ENCODE results near the gene RPS14. TPM values are rescaled to one million over a fixed set of nuclear protein-coding genes. Genes with fewer than 3 reads are reported as not detected.

The RPS14 gene
- total and polyA plus RNA-seq, 2 donors: 3,141 to 4,031 TPM

DNA sequence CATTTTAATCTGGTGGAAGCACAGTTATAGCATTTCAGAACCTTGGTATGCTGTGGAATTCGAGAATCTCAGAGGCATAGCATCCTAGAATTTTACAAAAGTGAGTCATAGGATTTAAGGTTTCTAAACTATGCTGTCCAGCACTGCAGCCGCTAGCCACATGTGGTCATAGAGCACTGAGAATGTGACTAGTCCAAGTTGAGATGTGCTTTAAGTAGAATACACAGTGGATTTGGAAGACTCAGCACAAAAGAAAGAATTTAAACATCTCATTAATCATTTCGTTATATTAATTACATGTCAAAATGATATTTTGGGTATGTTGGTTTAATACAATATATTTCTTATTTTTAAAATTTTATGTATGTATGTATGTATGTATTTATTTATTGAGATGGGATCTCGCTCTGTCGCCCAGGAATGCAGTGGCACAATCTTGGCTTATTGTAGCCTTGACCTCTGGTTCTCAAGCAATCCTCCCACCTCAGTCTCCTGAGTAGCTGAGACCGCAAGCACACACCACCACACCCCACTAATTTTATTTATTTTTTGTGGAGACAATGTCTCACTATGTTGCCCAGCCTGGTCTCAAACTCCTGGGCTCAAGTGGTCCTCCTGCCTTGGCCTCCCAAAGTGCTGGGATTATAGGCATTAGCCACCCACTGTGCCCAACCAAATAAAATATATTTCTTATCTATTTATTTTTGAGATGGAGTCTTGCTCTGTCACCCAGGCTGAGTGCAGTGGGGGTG, 20.4 kb upstream of the RPS14 start:
- H3K9me3 ChIP-seq (ENCODE audit: control insufficient read depth in 2 of 2, insufficient read depth in 1 of 2, low read length in 1 of 2): no peaks in the 10 kb centered on the region
- no peak for DNase-seq (ENCODE audit: low read depth in 6 of 9, low spot score in 9 of 9)
- H3K4me3 ChIP-seq (ENCODE audit: low read length in 2 of 2): no peak overlapping the region
- no peaks in the 10 kb centered on the region for H3K4me1 ChIP-seq (ENCODE audit: control insufficient read depth in 2 of 2, insufficient read depth in 2 of 2, low read length in 2 of 2)
- no peak overlapping the region for H3K27ac ChIP-seq (ENCODE audit: low read depth in 1 of 2, low read length in 1 of 2)
- H3K36me3 ChIP-seq (ENCODE audit: control insufficient read depth in 2 of 2, insufficient read depth in 2 of 2, low read length in 1 of 2): no peaks in the 10 kb centered on the region
- H3K27me3 ChIP-seq (ENCODE audit: control insufficient read depth in 2 of 2, insufficient read depth in 1 of 2, low read length in 1 of 2): no peaks in the 10 kb centered on the region
- WGBS: 94% methylated on average over 6 of the region's 6 CpGs

DNA sequence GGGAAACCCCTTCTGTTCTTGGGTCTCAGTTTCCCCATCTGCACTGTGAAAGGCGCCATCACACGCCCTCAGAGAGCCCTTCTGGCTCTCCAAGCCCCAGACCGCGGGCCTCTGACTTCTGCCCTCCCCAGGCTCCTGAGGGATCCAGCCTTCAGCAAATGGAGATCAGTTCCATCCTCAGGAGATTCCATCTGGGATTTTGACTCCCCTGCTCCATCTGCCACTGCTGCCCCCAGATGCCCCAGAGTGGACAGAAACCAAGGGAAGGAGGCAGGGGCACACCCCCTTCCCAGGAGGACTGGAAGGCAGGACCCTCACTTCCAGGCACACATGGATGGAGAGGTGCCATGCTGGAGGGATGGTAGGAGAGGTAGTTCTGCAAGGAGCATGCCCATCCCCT, 18.7 kb upstream of the RPS14 start:
- no peak overlapping the region for H3K4me3 ChIP-seq (ENCODE audit: low read length in 2 of 2)
- no peak overlapping the region for H3K27ac ChIP-seq (ENCODE audit: low read depth in 1 of 2, low read length in 1 of 2)
- H3K9me3 ChIP-seq (ENCODE audit: control insufficient read depth in 2 of 2, insufficient read depth in 1 of 2, low read length in 1 of 2): no peaks in the 10 kb centered on the region
- H3K27me3 ChIP-seq (ENCODE audit: control insufficient read depth in 2 of 2, insufficient read depth in 1 of 2, low read length in 1 of 2): no peaks in the 10 kb centered on the region
- 96% methylated on average over 4 of the region's 4 CpGs for WGBS
- H3K4me1 ChIP-seq (ENCODE audit: control insufficient read depth in 2 of 2, insufficient read depth in 2 of 2, low read length in 2 of 2): peaks cover 0 to 3% of the 10 kb centered on the region in 2 donors
- DNase-seq (ENCODE audit: low read depth in 6 of 9, low spot score in 9 of 9): no peak
- no peaks in the 10 kb centered on the region for H3K36me3 ChIP-seq (ENCODE audit: control insufficient read depth in 2 of 2, insufficient read depth in 2 of 2, low read length in 1 of 2)

DNA sequence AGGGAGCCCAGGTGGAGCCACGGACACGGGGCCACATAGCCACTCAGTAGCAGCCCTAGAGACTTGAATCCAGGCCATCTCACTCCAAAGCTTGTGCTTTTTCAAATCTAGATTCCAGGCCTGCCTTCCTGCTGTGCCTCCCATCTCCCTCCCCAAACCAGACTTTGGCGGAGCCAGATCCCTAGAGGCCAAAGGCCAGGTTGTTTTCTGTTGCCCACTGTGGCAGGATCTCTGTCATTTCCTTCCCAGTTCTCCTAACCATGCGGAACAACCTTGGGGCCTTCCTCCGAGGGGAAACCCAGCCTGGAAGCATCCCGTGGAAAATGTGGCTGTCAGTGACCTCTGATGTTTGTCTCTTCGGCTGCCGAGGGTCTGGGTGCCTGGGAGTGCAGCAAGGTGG, 16.4 kb upstream of the RPS14 start:
- H3K27ac ChIP-seq (ENCODE audit: low read depth in 1 of 2, low read length in 1 of 2): no peak overlapping the region
- peaks cover 7 to 14% of the 10 kb centered on the region in 2 donors for H3K4me1 ChIP-seq (ENCODE audit: control insufficient read depth in 2 of 2, insufficient read depth in 2 of 2, low read length in 2 of 2)
- no peak overlapping the region for H3K4me3 ChIP-seq (ENCODE audit: low read length in 2 of 2)
- no peak for DNase-seq (ENCODE audit: low read depth in 6 of 9, low spot score in 9 of 9)
- WGBS: 91% methylated on average over 8 of the region's 8 CpGs
- H3K36me3 ChIP-seq (ENCODE audit: control insufficient read depth in 2 of 2, insufficient read depth in 2 of 2, low read length in 1 of 2): no peaks in the 10 kb centered on the region
- H3K9me3 ChIP-seq (ENCODE audit: control insufficient read depth in 2 of 2, insufficient read depth in 1 of 2, low read length in 1 of 2): no peaks in the 10 kb centered on the region
- H3K27me3 ChIP-seq (ENCODE audit: control insufficient read depth in 2 of 2, insufficient read depth in 1 of 2, low read length in 1 of 2): no peaks in the 10 kb centered on the region

DNA sequence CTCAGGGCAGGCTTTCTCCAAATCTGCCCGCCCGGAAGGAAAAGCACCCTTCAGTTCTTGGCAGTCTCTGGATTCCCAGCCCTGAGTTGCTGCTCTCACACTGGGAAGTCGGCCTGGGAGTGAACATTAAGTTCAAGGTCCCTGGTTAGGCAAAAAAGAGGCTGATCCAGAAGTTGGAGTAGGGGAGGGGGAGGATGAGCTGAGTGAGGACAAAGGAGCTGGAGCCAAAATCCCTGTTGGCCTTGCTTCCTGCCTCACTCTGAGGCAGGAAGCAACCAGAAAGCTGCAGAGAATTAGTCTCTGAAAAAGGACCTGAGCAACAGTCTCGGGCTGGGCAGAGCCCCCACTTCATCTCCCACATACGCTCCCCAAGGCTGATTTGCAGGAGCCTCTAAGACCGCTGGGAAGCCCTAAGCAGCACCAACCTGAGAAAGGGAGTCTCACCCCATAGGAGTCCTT, 15.0 kb upstream of the RPS14 start:
- DNase-seq (ENCODE audit: low read depth in 6 of 9, low spot score in 9 of 9): no peak
- no peaks in the 10 kb centered on the region for H3K9me3 ChIP-seq (ENCODE audit: control insufficient read depth in 2 of 2, insufficient read depth in 1 of 2, low read length in 1 of 2)
- no peaks in the 10 kb centered on the region for H3K36me3 ChIP-seq (ENCODE audit: control insufficient read depth in 2 of 2, insufficient read depth in 2 of 2, low read length in 1 of 2)
- no peak overlapping the region for H3K27ac ChIP-seq (ENCODE audit: low read depth in 1 of 2, low read length in 1 of 2)
- peaks cover 9 to 24% of the 10 kb centered on the region in 2 donors for H3K4me1 ChIP-seq (ENCODE audit: control insufficient read depth in 2 of 2, insufficient read depth in 2 of 2, low read length in 2 of 2)
- H3K27me3 ChIP-seq (ENCODE audit: control insufficient read depth in 2 of 2, insufficient read depth in 1 of 2, low read length in 1 of 2): no peaks in the 10 kb centered on the region
- WGBS: 92% methylated on average over 6 of the region's 6 CpGs
- H3K4me3 ChIP-seq (ENCODE audit: low read length in 2 of 2): no peak overlapping the region

DNA sequence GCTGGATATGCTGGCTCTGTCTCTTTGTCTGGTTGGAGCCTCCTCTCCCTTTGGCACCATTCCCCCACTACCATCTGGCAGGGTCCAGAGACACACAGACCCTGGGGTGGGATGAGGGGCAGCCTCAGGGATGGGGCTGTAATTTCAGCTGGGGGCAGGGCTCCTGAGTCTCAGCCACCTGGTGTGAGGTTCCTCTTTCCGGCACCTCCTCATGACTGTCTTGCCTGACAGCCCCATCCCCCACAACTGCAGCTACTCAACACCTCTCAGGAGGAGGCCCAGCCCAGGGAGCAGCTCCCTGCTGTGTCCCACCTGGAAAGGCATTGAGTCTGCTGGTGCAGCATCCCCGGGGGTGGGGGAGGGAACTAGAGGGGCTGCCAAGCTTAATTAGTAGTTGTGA, 11.7 kb upstream of the RPS14 start:
- peak in 7 of 9 donors; percentile 46 to 85 (median 62) for DNase-seq (ENCODE audit: low read depth in 6 of 9, low spot score in 9 of 9)
- peaks cover 0 to 2% of the 10 kb centered on the region in 2 donors for H3K9me3 ChIP-seq (ENCODE audit: control insufficient read depth in 2 of 2, insufficient read depth in 1 of 2, low read length in 1 of 2)
- H3K4me1 ChIP-seq (ENCODE audit: control insufficient read depth in 2 of 2, insufficient read depth in 2 of 2, low read length in 2 of 2): peaks cover 20 to 48% of the 10 kb centered on the region in 2 donors
- H3K27me3 ChIP-seq (ENCODE audit: control insufficient read depth in 2 of 2, insufficient read depth in 1 of 2, low read length in 1 of 2): no peaks in the 10 kb centered on the region
- 11% methylated on average over 2 of the region's 2 CpGs for WGBS
- H3K36me3 ChIP-seq (ENCODE audit: control insufficient read depth in 2 of 2, insufficient read depth in 2 of 2, low read length in 1 of 2): no peaks in the 10 kb centered on the region
- no peak overlapping the region for H3K4me3 ChIP-seq (ENCODE audit: low read length in 2 of 2)
- H3K27ac ChIP-seq (ENCODE audit: low read depth in 1 of 2, low read length in 1 of 2): peak overlapping the region in 1 of 2 donors; percentile 74

DNA sequence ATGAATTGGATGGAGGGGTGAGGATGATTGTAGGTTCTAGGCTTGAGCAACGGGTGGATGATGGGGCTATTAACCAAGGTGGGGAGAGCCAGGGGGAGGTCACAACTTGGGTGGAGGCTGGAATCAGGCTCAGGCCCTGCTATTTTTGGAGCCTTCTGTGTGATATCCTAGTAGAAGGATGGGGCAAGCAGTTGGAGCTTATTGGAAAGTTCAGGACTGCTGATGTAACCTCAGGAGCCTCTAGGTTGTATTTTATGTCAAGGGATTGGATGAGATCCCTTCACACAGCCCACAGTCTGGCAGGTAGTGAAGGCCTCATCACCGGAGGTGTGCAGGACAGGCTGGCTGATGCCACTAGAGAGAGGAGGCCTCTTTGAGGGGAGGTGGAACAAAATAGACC, 11.2 kb upstream of the RPS14 start:
- DNase-seq (ENCODE audit: low read depth in 6 of 9, low spot score in 9 of 9): no peak
- Histone ChIP-seq H3K4me1 (ENCODE audit: control insufficient read depth in 2 of 2, insufficient read depth in 2 of 2, low read length in 2 of 2) (peaks cover 20 to 48% of the 10 kb centered on the region in 2 donors), H3K27me3 (ENCODE audit: control insufficient read depth in 2 of 2, insufficient read depth in 1 of 2, low read length in 1 of 2) (no peaks in the 10 kb centered on the region), H3K4me3 (ENCODE audit: low read length in 2 of 2) (no peak overlapping the region), H3K9me3 (ENCODE audit: control insufficient read depth in 2 of 2, insufficient read depth in 1 of 2, low read length in 1 of 2) (peaks cover 0 to 2% of the 10 kb centered on the region in 2 donors), H3K36me3 (ENCODE audit: control insufficient read depth in 2 of 2, insufficient read depth in 2 of 2, low read length in 1 of 2) (no peaks in the 10 kb centered on the region), H3K27ac (ENCODE audit: low read depth in 1 of 2, low read length in 1 of 2) (peak overlapping the region in 1 of 2 donors; percentile 74)
- WGBS: 55% methylated on average over 2 of the region's 2 CpGs

DNA sequence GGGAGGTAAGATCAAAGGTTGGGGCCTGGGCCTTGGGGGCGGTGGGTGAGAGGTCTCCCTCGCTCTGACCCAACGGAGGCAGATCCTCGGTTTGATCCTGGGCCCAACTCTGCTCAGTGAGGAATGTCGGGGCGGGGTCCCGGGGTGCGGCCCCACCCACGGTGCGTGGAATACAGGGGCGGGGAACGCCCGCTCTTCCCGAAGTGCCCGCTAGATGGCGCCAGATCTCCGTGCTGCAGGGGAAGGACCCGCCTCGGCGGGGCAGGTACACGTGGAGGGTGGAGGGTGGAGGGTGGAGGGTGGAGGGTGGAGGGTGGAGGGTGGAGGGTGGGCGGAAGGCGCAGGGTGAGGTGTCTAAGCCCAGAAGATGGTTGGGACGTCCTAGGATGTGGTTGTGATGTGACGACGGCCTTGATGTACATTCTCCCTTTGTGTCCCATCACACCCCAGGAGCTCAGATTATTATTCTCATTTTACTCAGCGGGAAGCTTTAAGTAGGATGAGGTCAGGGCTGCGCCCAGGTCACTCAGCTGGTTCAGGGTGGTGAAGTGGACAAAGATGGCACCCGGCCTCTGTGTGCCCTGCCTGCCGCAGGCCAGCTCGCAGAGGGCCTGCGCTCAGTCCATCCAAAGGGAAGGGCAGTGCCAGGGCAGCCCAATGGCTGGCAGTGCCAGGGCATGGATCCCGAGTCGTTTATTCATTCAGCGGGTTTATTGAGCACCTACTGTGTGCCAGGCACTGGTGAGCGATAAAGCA, 9.4 kb upstream of the RPS14 start:
- no peaks in the 10 kb centered on the region for H3K36me3 ChIP-seq (ENCODE audit: control insufficient read depth in 2 of 2, insufficient read depth in 2 of 2, low read length in 1 of 2)
- H3K27me3 ChIP-seq (ENCODE audit: control insufficient read depth in 2 of 2, insufficient read depth in 1 of 2, low read length in 1 of 2): no peaks in the 10 kb centered on the region
- 26% methylated on average over 36 of the region's 36 CpGs for WGBS
- H3K27ac ChIP-seq (ENCODE audit: low read depth in 1 of 2, low read length in 1 of 2): peak overlapping the region in 1 of 2 donors; percentile 56
- peaks cover 20 to 47% of the 10 kb centered on the region in 2 donors for H3K4me1 ChIP-seq (ENCODE audit: control insufficient read depth in 2 of 2, insufficient read depth in 2 of 2, low read length in 2 of 2)
- H3K9me3 ChIP-seq (ENCODE audit: control insufficient read depth in 2 of 2, insufficient read depth in 1 of 2, low read length in 1 of 2): peaks cover 0 to 2% of the 10 kb centered on the region in 2 donors
- H3K4me3 ChIP-seq (ENCODE audit: low read length in 2 of 2): no peak overlapping the region
- DNase-seq (ENCODE audit: low read depth in 6 of 9, low spot score in 9 of 9): peak in 8 of 9 donors; percentile 54 to 85 (median 70)

DNA sequence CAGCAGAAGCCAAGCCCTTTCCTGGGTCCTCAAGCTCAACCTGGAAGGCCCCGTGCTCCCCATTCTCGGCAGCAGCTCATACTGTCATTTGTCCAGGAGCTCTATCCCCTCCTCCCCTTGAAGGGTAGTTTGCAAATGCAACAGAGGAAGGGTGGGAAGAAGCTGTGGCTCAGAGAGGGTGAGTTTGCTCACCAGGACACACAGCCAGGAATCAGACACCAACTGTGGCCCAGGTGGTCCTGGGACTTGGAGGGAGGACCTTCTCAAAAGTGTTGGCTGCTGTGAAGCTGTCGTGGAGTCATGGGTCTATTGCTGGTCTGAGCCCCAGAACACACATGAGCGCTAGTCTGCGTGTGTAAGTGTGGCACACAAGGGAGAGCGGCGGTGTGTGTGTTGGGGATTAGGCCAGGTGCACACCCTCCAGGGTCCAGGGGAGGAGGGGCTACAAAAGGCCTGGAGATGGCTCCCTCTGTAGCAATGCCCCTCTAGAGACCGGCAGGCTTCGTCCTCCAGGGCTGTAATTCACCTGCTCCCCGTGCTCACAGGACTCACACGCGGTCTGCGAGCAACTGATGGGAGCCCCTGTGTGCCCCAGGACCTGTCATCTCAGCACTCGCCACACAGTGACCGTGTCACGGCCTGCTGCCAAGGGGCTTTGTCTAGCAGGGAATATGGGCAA, 8.2 kb upstream of the RPS14 start:
- peaks cover 20 to 49% of the 10 kb centered on the region in 2 donors for H3K4me1 ChIP-seq (ENCODE audit: control insufficient read depth in 2 of 2, insufficient read depth in 2 of 2, low read length in 2 of 2)
- DNase-seq (ENCODE audit: low read depth in 6 of 9, low spot score in 9 of 9): no peak
- 84% methylated on average over 16 of the region's 16 CpGs for WGBS

More for the DNA sequence above, 8.2 kb upstream of the RPS14 start:
- Histone ChIP-seq H3K4me3 (ENCODE audit: low read length in 2 of 2) (no peak overlapping the region), H3K27me3 (ENCODE audit: control insufficient read depth in 2 of 2, insufficient read depth in 1 of 2, low read length in 1 of 2) (no peaks in the 10 kb centered on the region), H3K9me3 (ENCODE audit: control insufficient read depth in 2 of 2, insufficient read depth in 1 of 2, low read length in 1 of 2) (peaks cover 0 to 2% of the 10 kb centered on the region in 2 donors), H3K27ac (ENCODE audit: low read depth in 1 of 2, low read length in 1 of 2) (peak overlapping the region; percentile 16 to 64), H3K36me3 (ENCODE audit: control insufficient read depth in 2 of 2, insufficient read depth in 2 of 2, low read length in 1 of 2) (no peaks in the 10 kb centered on the region)
